Mucosa of rectum (tissue), 2 donors: ENCODE measurements around the gene IGFBP5.

Experiments used
- H3K27ac ChIP-seq, 2 donors: one replicate each; pipeline ENCODE4 v1.7.0; 2013; ENCODE audit warnings: inconsistent platforms in 2 of 2, low read depth in 2 of 2, low read length in 2 of 2
- H3K27me3 ChIP-seq, 2 donors: one replicate each; pipeline ENCODE4 v1.7.0; 2013; ENCODE audit warnings: low read length in 2 of 2; ENCODE audit not compliant: control insufficient read depth in 2 of 2, insufficient read depth in 2 of 2
- H3K36me3 ChIP-seq, 2 donors: one replicate each; pipeline ENCODE4 v1.7.0; 2013; ENCODE audit warnings: low read length in 2 of 2; ENCODE audit not compliant: control insufficient read depth in 2 of 2, insufficient read depth in 2 of 2
- H3K4me1 ChIP-seq, 2 donors: one replicate each; pipeline ENCODE4 v1.7.0; 2013; ENCODE audit warnings: low read length in 2 of 2, mild to moderate bottlenecking in 1 of 2; ENCODE audit not compliant: control insufficient read depth in 2 of 2, insufficient read depth in 2 of 2
- H3K4me3 ChIP-seq, 2 donors: one replicate each; pipeline ENCODE4 v1.7.0; 2013; ENCODE audit warnings: low read length in 2 of 2
- H3K9ac ChIP-seq, 2 donors: one replicate each; pipeline ENCODE4 v1.7.0; 2013; ENCODE audit warnings: low read length in 2 of 2, low read depth in 1 of 2, mild to moderate bottlenecking in 1 of 2
- H3K9me3 ChIP-seq, 2 donors: one replicate each; pipeline ENCODE4 v1.7.0; 2013; ENCODE audit warnings: low read length in 2 of 2; ENCODE audit not compliant: control insufficient read depth in 2 of 2
- donor health status: healthy.
- donor health status: Normal muscosa, but diverticular disease.

Gene IGFBP5

DNA sequence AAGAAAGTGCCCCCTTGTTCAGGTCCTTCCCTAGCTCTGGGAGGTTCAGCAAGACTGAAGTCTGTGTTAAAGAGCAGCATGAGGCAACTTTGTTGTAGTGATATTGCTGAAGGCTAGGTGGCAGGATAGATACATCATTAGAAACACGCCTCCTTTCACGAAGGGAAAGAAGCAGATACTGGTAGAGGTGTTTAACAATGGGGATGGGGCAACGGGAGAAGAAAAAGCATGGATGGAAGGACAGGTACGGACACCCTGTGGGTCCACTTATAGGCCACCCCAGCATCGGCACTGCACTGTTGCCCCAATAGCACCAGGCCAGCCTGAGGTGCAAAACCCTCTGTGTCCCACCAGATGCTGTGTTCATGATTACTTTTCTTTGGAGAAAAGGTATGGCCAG is 3.5 kb upstream of the IGFBP5 start:
- H3K9me3 ChIP-seq = no peaks in the 10 kb centered on the region
- H3K4me1 ChIP-seq = peaks cover 0 to 4% of the 10 kb centered on the region in 2 donors
- no peak overlapping the region for H3K4me3 ChIP-seq
- no peak overlapping the region for H3K9ac ChIP-seq
- peaks cover 28 to 42% of the 10 kb centered on the region in 2 donors for H3K27me3 ChIP-seq
- no peak overlapping the region for H3K27ac ChIP-seq
- no peaks in the 10 kb centered on the region for H3K36me3 ChIP-seq

DNA sequence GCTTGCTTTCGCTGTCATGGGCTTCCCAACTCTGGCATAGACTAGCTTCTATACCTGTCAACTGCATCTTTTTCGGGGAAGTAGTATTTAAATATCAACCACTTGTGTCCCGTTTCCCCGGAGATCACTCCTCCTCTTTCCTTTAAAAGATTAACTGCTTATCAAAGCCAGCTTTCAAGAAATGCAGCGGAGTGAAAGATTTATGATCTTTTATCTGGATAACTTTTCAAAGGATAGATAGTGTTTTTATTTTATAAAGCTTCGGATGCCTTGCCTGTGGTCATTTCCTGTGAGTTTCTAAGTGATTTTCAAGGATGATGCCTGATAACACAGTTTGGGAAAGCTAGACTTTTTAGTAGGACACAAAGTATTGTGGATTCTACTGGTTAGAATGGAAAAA is 2.9 kb upstream of the IGFBP5 start:
- H3K27me3 ChIP-seq = peaks cover 31 to 46% of the 10 kb centered on the region in 2 donors
- H3K27ac ChIP-seq = no peak overlapping the region
- no peaks in the 10 kb centered on the region for H3K36me3 ChIP-seq
- H3K4me1 ChIP-seq = peaks cover 0 to 4% of the 10 kb centered on the region in 2 donors
- H3K9ac ChIP-seq = no peak overlapping the region
- H3K9me3 ChIP-seq = no peaks in the 10 kb centered on the region
- no peak overlapping the region for H3K4me3 ChIP-seq

DNA sequence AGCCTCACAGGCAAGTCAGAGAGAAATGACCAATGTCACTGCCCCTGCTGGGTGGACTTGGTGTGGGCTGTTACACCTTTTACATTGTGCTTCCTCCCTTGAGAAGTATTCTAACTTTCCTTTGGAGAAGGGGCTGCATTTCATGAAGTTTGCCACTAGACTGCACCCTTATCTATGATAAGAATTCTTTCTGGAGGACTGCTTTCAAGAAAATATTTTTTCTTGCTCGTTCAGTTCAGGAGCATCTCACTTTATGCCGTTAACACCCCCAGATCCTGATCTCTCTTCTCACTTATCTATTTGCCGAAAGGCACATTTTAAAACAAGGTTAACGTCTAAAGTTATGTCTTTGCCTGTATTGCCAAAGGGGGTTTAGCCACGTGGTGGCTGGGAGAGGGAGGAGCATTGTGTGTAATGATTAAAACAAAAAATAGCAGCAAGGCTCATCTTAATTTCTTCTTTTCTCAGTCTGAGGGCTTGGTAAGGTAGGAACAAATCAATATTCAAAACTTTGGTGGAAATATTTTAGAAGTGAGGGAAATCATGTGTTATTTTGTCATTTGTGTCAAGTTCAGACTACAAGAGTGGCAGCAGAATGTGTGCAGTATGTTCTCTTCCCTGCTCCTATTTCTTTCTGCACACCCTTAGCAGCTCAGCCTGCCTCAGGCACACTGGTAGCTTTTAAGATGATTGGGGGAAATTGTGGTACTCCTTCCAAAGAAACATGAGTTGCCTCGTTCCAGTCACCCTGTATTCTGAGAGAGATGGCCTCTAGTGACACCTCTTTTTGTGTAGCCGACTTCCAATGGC is 1.6 kb upstream of the IGFBP5 start:
- H3K27ac ChIP-seq = no peak overlapping the region
- H3K27me3 ChIP-seq = peaks cover 38 to 54% of the 10 kb centered on the region in 2 donors
- H3K4me1 ChIP-seq = peaks cover 5 to 7% of the 10 kb centered on the region in 2 donors
- H3K9me3 ChIP-seq = no peaks in the 10 kb centered on the region
- no peaks in the 10 kb centered on the region for H3K36me3 ChIP-seq
- no peak overlapping the region for H3K4me3 ChIP-seq
- no peak overlapping the region for H3K9ac ChIP-seq

DNA sequence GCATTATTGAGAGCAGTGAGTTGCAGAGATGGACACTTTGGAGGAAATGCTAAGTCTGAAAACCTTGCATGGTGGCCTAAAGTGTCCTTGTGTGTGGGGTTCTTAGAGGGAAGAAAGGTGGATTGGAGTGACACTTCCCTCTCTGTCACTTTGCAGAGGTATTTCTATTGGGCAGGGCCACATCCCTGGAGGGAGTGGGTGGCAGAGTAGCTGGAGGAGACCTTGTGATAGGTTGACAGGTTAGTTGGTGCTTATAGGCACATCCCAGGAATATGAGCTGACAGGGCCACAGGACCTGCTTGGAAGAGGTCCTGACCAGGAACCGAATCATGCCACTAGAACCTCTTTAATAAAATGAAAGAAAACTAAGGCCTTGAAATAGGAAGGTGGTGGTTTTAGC is 972 bp upstream of the IGFBP5 start:
- Histone ChIP-seq H3K9ac (no peak overlapping the region), H3K27ac (peak overlapping the region in 1 of 2 donors; percentile 9), H3K27me3 (peaks cover 38 to 57% of the 10 kb centered on the region in 2 donors), H3K4me1 (peaks cover 5 to 8% of the 10 kb centered on the region in 2 donors), H3K4me3 (no peak overlapping the region), H3K36me3 (no peaks in the 10 kb centered on the region), H3K9me3 (no peaks in the 10 kb centered on the region)

DNA sequence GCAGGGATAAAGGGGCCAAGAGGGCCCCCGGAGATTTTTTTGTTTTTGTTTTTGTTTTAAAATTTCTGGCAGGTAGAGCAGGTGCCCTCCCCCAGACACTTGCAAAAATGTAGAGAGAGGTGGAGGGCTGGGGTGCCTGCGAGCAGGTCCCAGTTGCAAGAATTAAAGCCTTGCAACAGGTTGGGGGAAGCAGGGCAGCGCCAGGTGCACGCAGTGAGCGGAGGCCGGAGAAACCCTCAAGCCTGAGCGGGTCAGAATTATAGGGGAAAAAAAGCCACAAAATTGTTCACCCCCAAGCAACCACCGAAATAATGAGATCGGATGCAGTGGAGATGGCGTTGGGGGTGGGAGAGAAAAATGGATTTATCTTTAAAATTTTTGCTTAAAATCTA is 527 bp downstream of the IGFBP5 start:
- Histone ChIP-seq H3K4me1 (peaks cover 5 to 9% of the 10 kb centered on the region in 2 donors), H3K27me3 (peaks cover 36 to 60% of the 10 kb centered on the region in 2 donors), H3K9ac (peak overlapping the region in 1 of 2 donors; percentile 40)

DNA sequence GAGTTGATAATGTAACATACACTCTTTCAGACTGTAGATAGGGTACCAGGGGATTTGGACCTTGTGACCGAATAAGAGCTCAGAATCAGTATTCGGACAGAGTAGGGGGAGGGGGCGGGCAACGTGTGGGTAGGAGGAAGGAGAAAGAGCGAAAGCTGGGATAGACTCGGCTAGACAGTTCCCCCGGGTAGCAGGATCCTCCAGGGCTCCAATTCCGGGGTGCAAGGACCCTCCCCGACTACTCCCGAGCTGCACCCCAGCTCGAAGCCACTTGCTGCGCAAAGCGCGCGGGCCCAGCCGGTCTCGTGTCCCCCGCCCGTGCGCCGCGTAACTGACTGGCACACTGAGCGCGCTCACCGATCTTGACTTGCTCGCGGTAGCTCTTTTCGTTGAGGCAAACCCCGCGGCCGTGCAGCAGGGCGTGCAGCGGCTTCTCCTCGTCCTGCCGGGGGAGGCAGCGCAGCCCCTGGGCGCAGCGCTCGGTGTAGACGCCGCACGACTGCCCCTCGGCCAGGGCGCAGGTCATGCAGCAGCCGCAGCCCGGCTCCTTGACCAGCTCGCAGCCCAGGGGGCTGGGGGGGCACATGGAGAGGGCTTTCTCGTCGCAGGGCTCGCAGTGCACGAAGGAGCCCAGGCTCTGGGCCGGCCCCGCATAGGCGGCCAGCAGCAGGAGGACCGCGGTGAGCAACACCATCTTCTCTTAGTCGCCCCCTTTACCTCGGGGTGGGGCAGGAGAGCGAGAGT is 1.1 kb downstream of the IGFBP5 start:
- Histone ChIP-seq H3K27ac (peak overlapping the region; percentile 63 to 67), H3K4me3 (peak overlapping the region; percentile 54 to 68), H3K4me1 (peaks cover 5 to 9% of the 10 kb centered on the region in 2 donors), H3K9me3 (no peaks in the 10 kb centered on the region), H3K27me3 (peaks cover 33 to 63% of the 10 kb centered on the region in 2 donors), H3K36me3 (no peaks in the 10 kb centered on the region), H3K9ac (peak overlapping the region; percentile 24 to 40)

More for the DNA sequence above, 527 bp downstream of the IGFBP5 start:
- Histone ChIP-seq H3K9me3 (no peaks in the 10 kb centered on the region), H3K4me3 (peak overlapping the region; percentile 54 to 68), H3K27ac (peak overlapping the region; percentile 63 to 67), H3K36me3 (no peaks in the 10 kb centered on the region)

DNA sequence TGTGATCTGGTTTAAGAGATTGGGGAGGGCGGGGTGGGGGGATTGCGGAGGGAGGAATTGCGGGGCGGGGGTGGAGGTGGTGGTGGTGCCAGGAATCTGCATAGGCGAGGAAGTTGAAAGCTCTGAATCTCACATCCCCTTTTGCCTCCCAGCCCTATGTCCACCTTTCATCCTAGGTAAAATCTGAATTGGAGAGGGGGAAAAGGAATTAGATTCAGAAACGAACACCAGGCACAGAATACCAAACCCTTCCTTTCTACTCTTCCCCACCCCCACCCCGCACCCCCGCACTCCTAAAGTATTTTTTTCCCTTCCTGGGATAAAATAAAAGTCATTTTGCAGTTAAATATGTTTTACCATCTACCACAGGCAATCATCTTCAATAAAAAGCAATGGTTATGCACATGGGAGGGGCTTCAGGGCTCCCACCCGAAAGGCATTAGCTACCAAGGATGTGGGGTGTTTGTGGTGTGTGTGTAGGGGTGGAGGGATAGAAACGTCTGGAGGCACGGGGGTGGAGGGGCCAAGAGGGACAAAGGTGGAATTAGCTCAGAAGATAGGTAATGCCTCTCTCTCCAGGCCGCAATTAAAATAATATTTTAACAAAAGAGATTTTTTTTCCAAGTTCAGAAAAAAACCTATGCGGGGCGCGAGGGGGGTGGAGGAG is 1.8 kb downstream of the IGFBP5 start:
- H3K4me3 ChIP-seq = peak overlapping the region; percentile 54 to 68
- H3K9me3 ChIP-seq = no peaks in the 10 kb centered on the region
- H3K9ac ChIP-seq = peak overlapping the region in 1 of 2 donors; percentile 40
- H3K27me3 ChIP-seq = peaks cover 33 to 56% of the 10 kb centered on the region in 2 donors
- peaks cover 5 to 9% of the 10 kb centered on the region in 2 donors for H3K4me1 ChIP-seq
- H3K27ac ChIP-seq = peak overlapping the region; percentile 63 to 67
- no peaks in the 10 kb centered on the region for H3K36me3 ChIP-seq

DNA sequence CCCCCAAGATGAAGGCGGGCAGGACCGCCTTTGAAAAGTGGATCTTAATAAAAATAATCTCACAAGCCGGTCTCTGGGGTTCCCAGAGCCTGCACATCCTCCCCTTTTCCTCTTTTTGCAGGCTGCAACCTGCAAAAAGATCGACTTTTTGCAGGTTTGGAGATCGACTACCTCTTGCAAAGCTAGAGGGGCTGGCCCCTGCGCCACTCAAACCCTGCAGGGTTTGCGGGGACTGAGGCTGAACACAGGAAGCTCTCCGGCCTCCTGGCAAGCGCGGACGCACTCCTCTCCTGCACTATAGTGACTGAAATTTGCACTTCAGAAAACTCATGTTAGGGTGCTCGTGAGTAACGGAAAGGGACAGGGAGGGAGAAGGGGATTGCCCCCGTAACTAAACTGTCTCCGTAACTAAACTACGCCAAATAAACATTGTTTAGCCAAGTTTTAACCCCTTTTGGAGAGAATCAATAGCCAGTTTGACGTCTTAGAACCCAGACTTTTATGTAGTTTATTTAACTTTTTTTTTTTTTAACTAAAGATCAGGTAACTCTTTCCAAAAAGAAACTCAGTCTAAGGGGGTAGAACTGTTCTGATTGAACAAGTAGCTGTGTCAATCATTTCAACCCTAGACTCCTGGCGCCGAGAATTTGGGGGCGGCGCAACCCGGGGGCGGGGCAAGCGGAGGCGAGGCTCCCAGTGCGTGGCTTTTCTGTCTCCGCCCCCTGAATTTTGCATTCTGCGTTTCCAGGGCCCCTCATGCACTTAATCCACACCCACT is 2.5 kb downstream of the IGFBP5 start:
- H3K4me3 ChIP-seq = peak overlapping the region; percentile 51 to 70
- H3K9ac ChIP-seq = peak overlapping the region; percentile 2 to 34
- peaks cover 29 to 53% of the 10 kb centered on the region in 2 donors for H3K27me3 ChIP-seq
- H3K36me3 ChIP-seq = no peaks in the 10 kb centered on the region
- H3K9me3 ChIP-seq = no peaks in the 10 kb centered on the region
- H3K27ac ChIP-seq = peak overlapping the region; percentile 63
- peaks cover 5 to 9% of the 10 kb centered on the region in 2 donors for H3K4me1 ChIP-seq

DNA sequence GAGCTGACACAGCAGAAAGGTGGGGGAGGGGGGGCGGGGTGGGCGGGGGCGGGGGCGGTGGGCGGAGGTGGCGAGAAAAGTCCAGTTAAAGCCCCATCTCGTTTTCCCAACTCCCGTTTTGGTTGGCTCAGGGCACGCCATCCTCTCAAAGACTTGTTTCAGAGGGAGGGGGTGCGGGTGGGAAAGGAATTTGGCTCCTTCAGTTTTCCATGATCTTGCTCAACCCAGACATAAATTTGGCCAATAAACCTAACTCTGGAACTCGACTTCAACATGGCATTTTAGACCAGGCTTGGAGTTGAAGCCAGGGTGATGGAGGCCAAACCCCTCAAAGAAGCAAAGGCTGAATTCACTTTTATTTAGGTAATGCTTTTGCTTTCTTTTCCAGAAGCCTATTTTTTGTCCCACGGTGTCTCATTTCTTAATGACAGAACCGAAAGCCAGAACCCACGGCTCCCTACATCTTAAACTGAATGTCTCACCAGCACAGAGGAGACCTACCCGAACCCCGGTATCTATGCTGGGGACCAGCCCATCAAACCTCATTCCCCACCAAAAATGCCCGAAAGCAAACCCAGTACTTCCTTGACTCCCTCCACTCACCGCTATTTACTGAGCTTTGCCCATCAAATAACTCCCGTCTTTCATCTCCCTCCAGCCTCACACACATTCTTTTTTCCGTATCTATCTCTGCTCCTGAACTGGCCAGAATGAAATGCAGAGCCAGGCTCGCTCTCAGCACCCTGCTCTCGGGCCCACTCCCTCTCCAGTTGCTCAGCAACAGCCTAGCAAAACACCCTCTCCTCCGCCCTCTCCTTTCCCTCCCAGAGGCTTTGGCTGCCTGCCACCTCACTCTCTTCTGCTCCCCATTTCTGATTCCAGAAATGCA is 4.3 kb downstream of the IGFBP5 start:
- Histone ChIP-seq H3K9me3 (no peaks in the 10 kb centered on the region), H3K36me3 (peaks cover 0 to 3% of the 10 kb centered on the region in 2 donors), H3K27me3 (peaks cover 30 to 51% of the 10 kb centered on the region in 2 donors), H3K9ac (no peak overlapping the region), H3K27ac (peak overlapping the region; percentile 18 to 76), H3K4me1 (peaks cover 6 to 9% of the 10 kb centered on the region in 2 donors), H3K4me3 (peak overlapping the region; percentile 1 to 21)
